Duodenal mucosa (tissue), 2 donors: Measurements from ENCODE around the gene GKN1.

Experiments used
- H3K27ac ChIP-seq: one replicate; pipeline ENCODE4 v1.7.0; 2013; ENCODE audit warnings: low read depth, low read length
- H3K27me3 ChIP-seq, 2 donors: one replicate each; pipeline ENCODE4 v1.7.0; 2013; ENCODE audit warnings: low read length in 2 of 2, control low read depth in 1 of 2; ENCODE audit not compliant: insufficient read depth in 2 of 2, control insufficient read depth in 1 of 2
- H3K36me3 ChIP-seq, 2 donors: one replicate each; pipeline ENCODE4 v1.7.0; 2013; ENCODE audit warnings: low read length in 2 of 2, control low read depth in 1 of 2; ENCODE audit not compliant: insufficient read depth in 2 of 2, control insufficient read depth in 1 of 2
- H3K4me1 ChIP-seq, 2 donors: one replicate each; pipeline ENCODE4 v1.7.0; 2013; ENCODE audit warnings: low read length in 2 of 2, control low read depth in 1 of 2; ENCODE audit not compliant: insufficient read depth in 2 of 2, control insufficient read depth in 1 of 2
- H3K4me3 ChIP-seq, 2 donors: one replicate each; pipeline ENCODE4 v1.7.0; 2013; ENCODE audit warnings: low read length in 2 of 2, low read depth in 1 of 2
- H3K9ac ChIP-seq, 2 donors: one replicate each; pipeline ENCODE4 v1.7.0; 2013; ENCODE audit warnings: low read length in 2 of 2, low read depth in 1 of 2
- H3K9me3 ChIP-seq, 2 donors: one replicate each; pipeline ENCODE4 v1.7.0; 2013; ENCODE audit warnings: low read length in 2 of 2, control low read depth in 1 of 2; ENCODE audit not compliant: control insufficient read depth in 1 of 2

GKN1 gene

GRCh38 chr2:68937346-68938055 lies 36.9 kb upstream of the GKN1 start:
- no peaks in the 10 kb centered on the region for H3K9me3 ChIP-seq
- H3K9ac ChIP-seq: no peak overlapping the region
- H3K27ac ChIP-seq: no peak overlapping the region
- no peaks in the 10 kb centered on the region for H3K4me1 ChIP-seq
- H3K36me3 ChIP-seq: no peaks in the 10 kb centered on the region
- no peak overlapping the region for H3K4me3 ChIP-seq
- H3K27me3 ChIP-seq: peaks cover 0 to 4% of the 10 kb centered on the region in 2 donors

GRCh38 chr2:68938938-68939337 lies 35.5 kb upstream of the GKN1 start:
- Histone ChIP-seq H3K4me1 (no peaks in the 10 kb centered on the region), H3K9me3 (no peaks in the 10 kb centered on the region), H3K36me3 (no peaks in the 10 kb centered on the region), H3K27ac (no peak overlapping the region), H3K27me3 (peaks cover 0 to 4% of the 10 kb centered on the region in 2 donors), H3K9ac (no peak overlapping the region), H3K4me3 (no peak overlapping the region)

DNA sequence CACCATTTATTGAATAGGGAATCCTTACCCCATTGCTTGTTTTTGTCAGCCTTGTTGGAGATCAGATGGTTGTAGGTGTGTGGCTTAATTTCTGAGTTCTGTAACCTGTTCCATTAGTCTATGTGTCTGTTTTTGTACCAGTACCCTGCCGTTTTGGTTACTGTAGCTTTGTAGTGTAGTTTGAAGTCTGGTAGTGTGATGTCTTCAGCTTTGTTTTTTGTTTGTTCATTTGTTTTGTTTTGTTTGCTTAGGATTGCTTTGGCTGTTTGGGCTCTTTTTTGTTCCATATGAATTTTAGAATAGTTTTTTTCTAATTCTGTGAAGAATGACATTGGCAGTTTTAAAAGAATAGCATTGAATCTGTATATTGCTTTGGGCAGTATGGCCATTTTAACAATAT lies 34.5 kb upstream of the GKN1 start:
- Histone ChIP-seq H3K27ac (no peak overlapping the region), H3K4me1 (no peaks in the 10 kb centered on the region), H3K4me3 (no peak overlapping the region), H3K27me3 (peaks cover 0 to 4% of the 10 kb centered on the region in 2 donors), H3K9me3 (no peaks in the 10 kb centered on the region), H3K36me3 (no peaks in the 10 kb centered on the region), H3K9ac (no peak overlapping the region)

DNA sequence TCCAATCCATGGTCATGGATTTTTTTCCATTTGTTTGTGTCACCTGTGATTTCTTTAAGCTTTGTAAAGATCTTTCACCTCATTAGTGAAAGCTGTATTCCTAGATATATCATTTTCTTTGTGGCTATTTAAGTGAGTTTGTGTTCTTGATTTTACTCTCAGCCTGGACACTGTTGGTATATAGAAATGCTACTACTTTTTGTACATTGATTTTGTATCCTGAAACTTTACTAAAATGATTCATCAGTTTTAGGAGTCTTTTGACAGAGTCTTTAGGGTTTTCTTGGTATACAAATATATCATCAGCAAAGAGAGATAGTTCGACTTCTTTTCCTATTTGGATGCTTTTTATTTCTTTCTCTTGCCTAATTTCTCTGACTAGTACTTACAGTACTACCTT lies 34.1 kb upstream of the GKN1 start:
- no peak overlapping the region for H3K9ac ChIP-seq
- no peaks in the 10 kb centered on the region for H3K9me3 ChIP-seq

DNA sequence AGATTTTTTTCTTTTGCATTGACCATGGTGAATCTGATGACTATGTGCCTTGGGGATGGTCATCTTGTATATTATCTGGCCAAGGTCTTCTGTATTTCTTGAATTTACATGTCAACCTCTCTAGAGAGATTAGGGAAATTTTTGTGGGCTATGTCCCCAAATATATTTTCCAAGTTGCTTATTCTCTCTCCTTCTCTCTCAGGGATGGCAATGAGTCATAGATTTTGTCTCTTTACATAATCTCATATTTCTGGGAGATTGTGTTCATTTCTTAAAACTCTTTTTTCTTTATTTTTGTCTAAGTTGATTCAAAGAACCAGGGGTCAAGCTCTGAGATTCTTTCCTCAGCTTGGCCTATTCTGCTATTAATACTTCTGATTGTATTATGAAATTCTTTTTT lies 31.6 kb upstream of the GKN1 start:
- Histone ChIP-seq H3K36me3 (no peaks in the 10 kb centered on the region), H3K9ac (no peak overlapping the region)

More for the DNA sequence above, 34.1 kb upstream of the GKN1 start:
- no peak overlapping the region for H3K27ac ChIP-seq
- peaks cover 0 to 4% of the 10 kb centered on the region in 2 donors for H3K27me3 ChIP-seq
- H3K4me1 ChIP-seq: no peaks in the 10 kb centered on the region
- no peaks in the 10 kb centered on the region for H3K36me3 ChIP-seq
- no peak overlapping the region for H3K4me3 ChIP-seq

GRCh38 chr2:68943581-68944568 lies 30.6 kb upstream of the GKN1 start:
- no peaks in the 10 kb centered on the region for H3K36me3 ChIP-seq
- H3K9ac ChIP-seq: no peak overlapping the region
- H3K27ac ChIP-seq: no peak overlapping the region

More for the DNA sequence above, 31.6 kb upstream of the GKN1 start:
- H3K27me3 ChIP-seq: peaks cover 0 to 4% of the 10 kb centered on the region in 2 donors
- no peak overlapping the region for H3K4me3 ChIP-seq
- no peaks in the 10 kb centered on the region for H3K4me1 ChIP-seq
- H3K9me3 ChIP-seq: no peaks in the 10 kb centered on the region
- no peak overlapping the region for H3K27ac ChIP-seq

DNA sequence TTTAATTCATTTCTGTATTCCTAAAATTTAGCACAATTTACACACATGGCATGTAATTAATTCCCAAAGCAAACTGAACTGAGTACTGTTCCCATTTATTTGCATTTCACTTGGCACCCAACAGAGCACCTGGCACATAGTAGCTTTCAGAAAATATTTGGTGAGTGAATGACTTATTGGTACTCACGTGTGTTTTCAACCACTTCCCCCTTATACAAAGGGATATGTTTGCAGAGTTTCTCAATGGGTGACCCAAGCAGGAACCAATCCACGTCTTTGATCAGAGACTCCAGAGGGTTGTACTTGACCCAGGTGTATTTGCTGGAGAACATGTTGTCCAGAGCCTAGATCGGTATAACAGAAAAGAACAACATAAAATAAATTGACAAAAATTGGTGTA lies 28.3 kb upstream of the GKN1 start:
- H3K4me3 ChIP-seq: no peak overlapping the region
- no peaks in the 10 kb centered on the region for H3K36me3 ChIP-seq
- H3K27ac ChIP-seq: no peak overlapping the region
- H3K27me3 ChIP-seq: peaks cover 0 to 4% of the 10 kb centered on the region in 2 donors
- H3K4me1 ChIP-seq: no peaks in the 10 kb centered on the region
- no peak overlapping the region for H3K9ac ChIP-seq
- H3K9me3 ChIP-seq: no peaks in the 10 kb centered on the region

More at GRCh38 chr2:68943581-68944568, 30.6 kb upstream of the GKN1 start:
- no peaks in the 10 kb centered on the region for H3K9me3 ChIP-seq
- H3K4me3 ChIP-seq: no peak overlapping the region
- H3K4me1 ChIP-seq: no peaks in the 10 kb centered on the region
- H3K27me3 ChIP-seq: peaks cover 0 to 4% of the 10 kb centered on the region in 2 donors

- H3K36me3 ChIP-seq: no peaks in the 10 kb centered on the region
- no peak overlapping the region for H3K9ac ChIP-seq
- no peak overlapping the region for H3K27ac ChIP-seq
- H3K9me3 ChIP-seq: no peaks in the 10 kb centered on the region
- no peaks in the 10 kb centered on the region for H3K4me1 ChIP-seq
- H3K4me3 ChIP-seq: no peak overlapping the region
- no peaks in the 10 kb centered on the region for H3K27me3 ChIP-seq
Measured at GRCh38 chr2:68948710-68949109, 25.7 kb upstream of the GKN1 start.

GRCh38 chr2:68951899-68952298 lies 22.5 kb upstream of the GKN1 start:
- Histone ChIP-seq H3K4me3 (no peak overlapping the region), H3K36me3 (no peaks in the 10 kb centered on the region), H3K9ac (no peak overlapping the region), H3K4me1 (no peaks in the 10 kb centered on the region), H3K27me3 (no peaks in the 10 kb centered on the region), H3K27ac (no peak overlapping the region), H3K9me3 (no peaks in the 10 kb centered on the region)

DNA sequence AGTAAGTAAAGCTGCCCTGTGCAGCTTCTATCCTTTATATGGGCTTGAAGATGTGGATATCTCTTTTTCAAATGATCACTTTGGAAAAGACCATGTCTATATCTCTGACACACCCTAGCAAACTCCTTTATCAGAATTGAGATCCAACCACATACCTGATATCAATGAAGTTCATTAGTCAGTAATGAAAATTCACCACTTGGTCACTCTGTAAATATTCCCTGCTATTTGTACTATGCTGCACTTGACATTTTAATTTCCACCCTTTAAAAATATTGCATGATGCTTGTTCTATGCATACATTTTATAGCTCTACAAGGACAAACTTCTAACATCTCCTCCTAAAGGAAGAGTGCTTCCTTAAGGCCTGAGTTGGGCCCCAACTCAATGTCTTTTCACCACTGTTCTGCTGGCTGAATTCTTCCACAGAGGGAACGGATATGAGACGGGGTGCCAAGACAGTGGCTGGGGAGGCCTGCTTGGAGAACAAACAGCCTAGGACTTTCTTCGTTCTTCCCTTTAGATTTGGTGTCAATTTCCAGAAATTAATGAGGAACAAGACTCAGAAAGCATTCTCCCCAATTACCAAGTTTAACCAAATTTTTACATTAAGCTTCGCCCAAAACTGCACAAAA lies 21.4 kb upstream of the GKN1 start, which contains the start of gene GKN2:
Gene GKN2 (minus strand): TSS at position 7 of the 635 bp plus-strand sequence. CDS start 32 bp downstream, outside the sequence.
- Histone ChIP-seq H3K4me1 (no peaks in the 10 kb centered on the region), H3K9me3 (no peaks in the 10 kb centered on the region)

More for the DNA sequence above, 21.4 kb upstream of the GKN1 start, which contains the start of gene GKN2:
- Histone ChIP-seq H3K36me3 (no peaks in the 10 kb centered on the region), H3K4me3 (no peak within 1 kb of the TSS), H3K27me3 (no peaks in the 10 kb centered on the region), H3K27ac (no peak within 1 kb of the TSS), H3K9ac (no peak within 1 kb of the TSS)
